ENCODE results near the gene SRGAP1.

- TF ChIP-seq REST (IDR thresholded peaks at IDR 0.05; ENCODE audit: insufficient replicate concordance, low read depth) (no peak), CTCF (IDR thresholded peaks at IDR 0.05; ENCODE audit: insufficient read depth, low read length) (no peak), POLR2AphosphoS5 (IDR thresholded peaks at IDR 0.05; ENCODE audit: low read depth) (no peak), GABPA (IDR thresholded peaks at IDR 0.05; ENCODE audit: low read depth) (no peak), SPI1 (IDR thresholded peaks at IDR 0.05; ENCODE audit: borderline replicate concordance, low read depth) (no peak)
These were observed 363.0 kb downstream of the SRGAP1 start for GRCh38 chr12:64207453-64207852.

All from HL-60 (cell line).